Stimulated activated CD4-positive, alpha-beta T cell treated with anti-CD3 and anti-CD28 coated beads, TNF-alpha, amount 100 ng/mL, for 48 hours (primary cell): ENCODE results near the gene TOP3B.

ENCODE experiments used
- DNase-seq, 3 donors: peaks; one replicate each; pipeline ENCODE4 v3.0.0-alpha.2; 2020; ENCODE audit warnings: low read depth in 3 of 3

TOP3B gene

GRCh38 chr22:21982338-21982965, at the start of gene TOP3B:
TSS of gene TOP3B (minus strand) at chr22:21982787. CDS start at chr22:21975709, 7,078 bp downstream.
- peak; percentile 74 to 81 (median 78) for DNase-seq

DNA sequence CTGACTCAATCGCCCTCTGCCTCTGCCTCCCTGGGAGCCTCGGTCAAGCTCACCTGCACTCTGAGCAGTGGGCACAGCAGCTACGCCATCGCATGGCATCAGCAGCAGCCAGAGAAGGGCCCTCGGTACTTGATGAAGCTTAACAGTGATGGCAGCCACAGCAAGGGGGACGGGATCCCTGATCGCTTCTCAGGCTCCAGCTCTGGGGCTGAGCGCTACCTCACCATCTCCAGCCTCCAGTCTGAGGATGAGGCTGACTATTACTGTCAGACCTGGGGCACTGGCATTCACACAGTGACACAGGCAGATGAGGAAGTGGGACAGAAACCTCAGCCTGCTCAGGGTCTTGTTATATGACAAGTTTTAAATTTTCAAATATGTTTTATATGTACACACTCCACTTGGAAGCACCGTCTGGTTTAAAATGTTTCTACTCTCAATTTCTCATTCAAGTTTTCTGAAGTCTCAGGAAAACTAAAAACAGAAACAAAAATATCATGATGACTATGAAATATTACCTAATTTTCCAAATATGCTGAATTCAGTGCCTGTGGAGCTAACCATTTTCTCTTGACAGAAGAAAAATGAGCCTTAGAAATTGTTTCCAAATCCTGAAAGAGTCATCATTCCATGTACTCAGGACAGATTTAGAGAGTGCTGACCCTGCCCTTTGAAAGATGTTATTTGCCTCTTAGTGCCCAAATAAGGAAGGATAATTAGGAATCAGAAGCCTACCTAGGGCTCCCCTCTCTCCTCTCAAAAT, 48.8 kb upstream of the TOP3B start:
- no peak for DNase-seq

DNA sequence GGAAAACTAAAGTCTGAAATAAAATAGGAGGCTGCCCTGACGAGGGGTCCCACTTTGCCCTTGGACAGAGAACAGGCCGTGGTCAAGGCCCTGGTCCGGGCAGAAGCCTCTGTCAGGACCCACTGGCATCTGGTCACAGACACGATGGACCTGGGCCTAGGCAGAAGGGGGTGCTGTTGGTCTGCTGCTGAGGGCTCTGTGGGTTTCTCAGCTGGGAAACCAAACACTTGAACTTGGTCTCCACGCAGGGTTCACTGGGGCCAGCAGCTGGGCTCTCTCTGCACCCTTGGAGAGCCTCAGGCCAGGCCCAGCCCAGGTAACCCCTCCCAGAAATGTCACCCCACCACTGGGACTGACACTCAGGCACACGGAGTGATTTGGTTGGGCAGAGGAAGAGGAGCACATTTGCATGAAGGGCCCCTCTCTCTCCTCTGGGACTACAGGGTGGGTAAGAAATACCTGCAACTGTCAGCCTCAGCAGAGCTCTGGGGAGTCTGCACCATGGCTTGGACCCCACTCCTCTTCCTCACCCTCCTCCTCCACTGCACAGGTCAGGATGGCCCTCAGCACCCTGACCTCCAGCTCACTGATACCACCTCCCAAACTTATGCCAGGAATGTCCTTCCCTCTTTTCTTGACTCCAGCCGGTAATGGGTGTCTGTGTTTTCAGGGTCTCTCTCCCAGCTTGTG, 48.1 kb upstream of the TOP3B start:
- no peak for DNase-seq

DNA sequence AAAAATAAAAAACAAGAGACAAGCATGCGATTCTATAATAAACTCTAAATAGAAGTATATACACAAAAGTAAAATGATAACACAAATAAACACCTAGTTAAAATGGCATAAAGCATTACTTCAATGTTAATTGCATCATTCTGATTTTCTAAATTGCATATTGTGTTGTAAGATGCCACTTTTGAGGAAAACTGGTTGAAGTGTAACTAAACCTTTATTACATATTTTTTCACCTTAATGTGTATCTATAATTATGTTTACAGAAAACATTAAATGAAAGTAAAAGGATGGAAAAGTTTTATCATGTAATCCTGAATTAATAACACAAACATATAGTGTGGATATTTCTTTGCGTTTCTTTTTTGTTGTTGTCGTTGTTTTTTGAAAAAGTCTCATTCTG, 45.4 kb upstream of the TOP3B start:
- DNase-seq = no peak

DNA sequence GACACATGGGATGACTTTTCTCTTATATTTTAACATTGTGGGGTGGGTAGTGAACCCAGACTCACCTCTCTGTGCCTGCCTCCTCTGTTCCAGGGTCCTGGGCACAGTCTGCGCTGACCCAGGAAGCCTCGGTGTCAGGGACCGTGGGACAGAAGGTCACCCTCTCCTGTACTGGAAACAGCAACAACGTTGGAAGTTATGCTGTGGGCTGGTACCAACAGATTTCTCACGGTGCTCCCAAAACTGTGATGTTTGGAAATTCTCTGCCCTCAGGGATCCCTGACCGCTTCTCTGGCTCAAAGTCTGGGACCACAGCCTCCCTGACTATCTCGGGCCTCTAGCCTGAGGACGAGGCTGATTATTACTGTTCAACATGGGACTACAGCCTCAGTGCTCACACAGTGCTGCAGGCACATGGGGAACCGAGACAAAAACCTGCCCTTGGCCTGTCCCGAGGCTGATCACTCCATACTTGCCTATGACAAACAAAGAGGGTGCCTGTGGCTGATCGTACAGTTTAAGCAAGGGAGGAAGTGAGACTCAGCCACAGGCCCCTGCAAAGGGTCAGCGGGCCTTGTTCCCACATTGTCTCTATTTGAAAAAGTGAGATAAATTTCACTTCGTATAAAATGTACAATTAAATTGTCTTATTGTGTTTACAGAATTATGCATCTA, 43.7 kb upstream of the TOP3B start:
- DNase-seq = no peak

- DNase-seq = no peak
Measured at GRCh38 chr22:22025320-22026156, 43.0 kb upstream of the TOP3B start.

GRCh38 chr22:22024440-22024839, 41.9 kb upstream of the TOP3B start:
- DNase-seq = no peak

DNA sequence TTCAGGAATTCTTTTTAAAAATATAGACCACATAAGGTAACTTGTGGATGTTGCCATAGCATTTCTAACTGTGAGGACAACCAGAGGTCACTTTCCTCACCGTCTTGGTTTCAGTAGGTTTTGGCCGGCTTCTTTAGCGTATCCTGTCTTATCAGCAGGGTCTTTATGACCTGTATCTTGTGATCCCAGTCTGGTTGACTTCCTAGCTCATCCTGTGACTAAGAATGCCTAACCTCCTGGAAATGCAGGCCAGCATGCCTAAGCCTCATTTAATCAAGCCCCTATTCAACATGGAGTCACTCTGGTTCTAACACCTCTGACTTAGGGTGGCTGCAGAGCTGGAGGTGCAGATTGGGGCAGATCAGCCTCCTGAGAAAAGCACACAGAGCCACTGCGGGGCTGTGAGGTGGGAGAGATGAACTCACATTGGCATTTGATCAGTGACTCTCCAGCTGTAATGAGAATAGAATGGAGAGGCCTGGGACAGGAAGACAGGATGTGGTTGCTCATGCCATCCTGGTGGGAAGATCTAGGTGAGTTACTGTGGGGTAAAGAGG, 41.1 kb upstream of the TOP3B start:
- no peak for DNase-seq

GRCh38 chr22:22022947-22023534, 40.5 kb upstream of the TOP3B start:
- no peak for DNase-seq

GRCh38 chr22:22022255-22022840, 39.8 kb upstream of the TOP3B start:
- DNase-seq = no peak

DNA sequence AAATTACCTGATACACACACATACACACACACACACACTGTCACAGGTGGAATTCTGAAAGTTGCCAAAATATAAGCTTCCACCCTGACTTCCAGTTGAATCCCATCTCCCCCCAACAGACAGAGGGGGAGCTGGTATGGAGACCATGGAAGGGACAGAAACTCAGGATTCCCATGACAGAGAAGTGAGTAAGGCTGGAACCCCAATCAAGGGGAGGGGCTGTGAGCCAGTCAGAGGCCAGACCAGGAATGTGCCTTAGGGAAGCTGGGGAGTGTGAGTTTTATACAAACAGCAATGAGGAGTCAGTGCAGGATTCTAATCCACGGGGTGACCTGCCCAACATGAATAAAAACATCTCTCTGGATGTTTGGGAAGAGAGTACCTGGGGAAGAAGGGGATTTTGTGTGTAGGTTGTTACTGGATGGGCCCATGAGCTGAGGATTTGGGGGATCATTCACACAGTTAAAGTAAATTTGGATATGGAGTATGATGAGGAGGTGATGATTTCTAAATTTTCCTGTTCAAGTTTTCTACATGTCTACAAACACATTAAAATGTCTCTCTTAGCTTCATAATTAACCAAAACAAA, 38.7 kb upstream of the TOP3B start:
- no peak for DNase-seq

DNA sequence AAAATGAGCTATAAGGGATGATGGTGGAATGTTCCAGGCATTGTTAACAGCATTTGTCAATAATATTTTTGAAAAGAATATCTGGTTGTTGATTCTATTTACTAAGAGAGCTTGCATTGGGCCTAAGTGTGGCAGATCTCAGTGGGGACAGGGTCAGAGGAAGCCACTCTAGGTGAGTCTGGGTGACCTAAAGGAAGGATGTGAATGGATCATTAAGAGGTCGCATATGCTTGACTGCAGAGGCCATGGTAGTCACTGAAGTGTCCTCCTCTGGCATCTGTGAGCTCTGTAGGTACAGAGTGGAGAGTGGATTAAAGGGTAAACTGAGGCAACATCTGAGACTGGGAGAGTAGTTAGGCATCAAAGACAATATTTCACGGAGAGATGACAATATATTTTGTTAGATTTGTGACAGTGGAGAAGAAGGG, 37.9 kb upstream of the TOP3B start:
- DNase-seq = no peak

- no peak for DNase-seq
Measured at GRCh38 chr22:22019659-22020424, 37.3 kb upstream of the TOP3B start.

- no peak for DNase-seq
Measured at GRCh38 chr22:22018825-22019658, 36.5 kb upstream of the TOP3B start.

- no peak for DNase-seq
Measured at GRCh38 chr22:22015631-22016030, 33.0 kb upstream of the TOP3B start.

- no peak for DNase-seq
Measured at GRCh38 chr22:22014285-22014659, 31.7 kb upstream of the TOP3B start.

GRCh38 chr22:22013559-22014284, 31.1 kb upstream of the TOP3B start:
- no peak for DNase-seq

DNA sequence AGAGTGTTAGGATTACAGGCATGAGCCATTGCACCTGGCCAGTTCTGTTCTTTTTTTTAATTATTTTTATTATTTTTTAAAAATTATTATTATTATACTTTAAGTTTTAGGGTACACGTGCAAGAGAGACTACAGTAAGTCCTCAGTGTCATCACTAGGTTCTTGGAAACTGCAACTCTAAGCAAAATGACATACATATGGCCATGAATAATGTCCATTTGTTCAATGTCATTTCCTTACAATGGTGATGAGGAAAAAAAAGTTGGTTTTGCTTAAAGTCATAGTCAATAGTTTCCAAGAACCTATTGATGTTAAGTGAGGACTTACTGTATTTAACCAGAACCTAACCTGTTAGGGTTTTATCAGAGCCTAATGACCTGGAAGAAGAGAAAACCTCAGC, 29.4 kb upstream of the TOP3B start:
- no peak for DNase-seq
